VCaP (cell line): Measurements from ENCODE around the gene GLP2R.

ENCODE experiments used
- H3K27ac ChIP-seq: fragments of 450-650 bp; 2 replicates; pipeline ENCODE4 v1.5.1; 2017
- TF ChIP-seq, protein P1 (sequence below): fragments of 450-650 bp; conservative IDR thresholded peaks from 2 replicates; pipeline ENCODE4 v1.5.1; 2017; ENCODE audit warnings: mild to moderate bottlenecking, moderate library complexity

Gene GLP2R

GRCh38 chr17:9842057-9842758 lies 16.5 kb downstream of the GLP2R start:
- TF ChIP-seq, protein P1, sequence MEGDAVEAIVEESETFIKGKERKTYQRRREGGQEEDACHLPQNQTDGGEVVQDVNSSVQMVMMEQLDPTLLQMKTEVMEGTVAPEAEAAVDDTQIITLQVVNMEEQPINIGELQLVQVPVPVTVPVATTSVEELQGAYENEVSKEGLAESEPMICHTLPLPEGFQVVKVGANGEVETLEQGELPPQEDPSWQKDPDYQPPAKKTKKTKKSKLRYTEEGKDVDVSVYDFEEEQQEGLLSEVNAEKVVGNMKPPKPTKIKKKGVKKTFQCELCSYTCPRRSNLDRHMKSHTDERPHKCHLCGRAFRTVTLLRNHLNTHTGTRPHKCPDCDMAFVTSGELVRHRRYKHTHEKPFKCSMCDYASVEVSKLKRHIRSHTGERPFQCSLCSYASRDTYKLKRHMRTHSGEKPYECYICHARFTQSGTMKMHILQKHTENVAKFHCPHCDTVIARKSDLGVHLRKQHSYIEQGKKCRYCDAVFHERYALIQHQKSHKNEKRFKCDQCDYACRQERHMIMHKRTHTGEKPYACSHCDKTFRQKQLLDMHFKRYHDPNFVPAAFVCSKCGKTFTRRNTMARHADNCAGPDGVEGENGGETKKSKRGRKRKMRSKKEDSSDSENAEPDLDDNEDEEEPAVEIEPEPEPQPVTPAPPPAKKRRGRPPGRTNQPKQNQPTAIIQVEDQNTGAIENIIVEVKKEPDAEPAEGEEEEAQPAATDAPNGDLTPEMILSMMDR: no peak
- H3K27ac ChIP-seq: peak overlapping the region; percentile 89

DNA sequence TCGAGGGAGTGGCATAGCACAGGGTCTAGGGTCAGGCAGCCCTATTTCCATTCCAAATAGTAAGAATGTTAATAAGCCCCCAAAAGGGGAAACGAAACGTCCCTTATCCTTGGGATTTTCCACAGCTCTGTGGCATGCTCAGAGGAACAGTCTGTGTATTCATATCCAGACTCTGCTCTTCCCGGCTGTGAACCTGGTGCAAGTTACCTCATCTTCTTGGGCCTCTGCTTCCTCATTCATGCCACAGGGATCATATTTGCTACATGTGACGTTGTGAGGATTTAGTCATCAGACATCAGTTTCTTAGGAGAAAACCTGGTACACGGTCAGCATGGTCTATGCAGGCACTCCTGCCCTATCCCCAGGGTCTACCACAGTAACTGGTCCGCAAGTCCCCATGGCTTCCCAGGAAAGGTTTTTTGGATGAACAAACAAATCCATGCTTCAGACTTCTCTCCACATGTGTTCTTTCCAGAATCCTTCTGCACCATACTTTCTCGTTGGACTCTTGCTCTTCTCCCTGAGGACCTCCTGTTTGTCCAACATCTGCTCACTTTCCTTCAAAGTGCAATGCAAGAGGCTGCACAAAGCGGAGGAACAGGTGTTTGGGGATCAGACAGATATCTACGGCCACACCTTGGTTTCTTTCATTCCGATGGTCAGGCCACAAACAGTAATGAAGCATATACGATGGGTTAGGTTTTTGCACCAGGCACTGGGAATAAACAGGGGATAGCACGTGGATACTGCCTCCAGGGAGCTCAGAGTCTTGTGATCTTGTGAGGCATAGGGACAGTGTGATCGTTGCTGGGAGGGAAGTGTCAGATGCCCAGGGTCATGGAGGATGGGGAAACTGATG lies 17.7 kb downstream of the GLP2R start:
- TF ChIP-seq, protein P1: no peak
- peak overlapping the region; percentile 89 for H3K27ac ChIP-seq

DNA sequence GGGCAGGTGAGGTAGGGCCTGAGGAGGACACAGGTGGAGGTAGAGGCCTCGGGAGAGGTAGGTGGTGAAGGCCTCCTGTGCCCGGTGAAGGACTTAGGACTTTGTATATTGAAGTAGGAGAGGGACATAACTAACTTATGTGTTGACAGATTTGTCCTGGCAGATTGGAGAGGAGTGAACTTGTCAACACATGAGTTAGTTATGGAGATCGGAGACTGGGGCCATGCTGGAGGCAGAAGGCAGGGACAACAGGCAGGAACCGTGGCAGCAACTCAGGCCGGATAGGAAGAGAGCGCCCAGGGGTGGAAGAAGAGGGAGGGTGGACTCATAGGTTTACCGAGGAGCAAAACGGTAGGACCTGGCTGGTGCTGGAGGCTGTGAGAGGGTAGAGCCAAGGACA lies 18.4 kb downstream of the GLP2R start:
- H3K27ac ChIP-seq: no peak overlapping the region
- TF ChIP-seq, protein P1: no peak

- no peak overlapping the region for H3K27ac ChIP-seq
- TF ChIP-seq, protein P1: no peak
Measured at GRCh38 chr17:9845306-9845705, 19.6 kb downstream of the GLP2R start.

- H3K27ac ChIP-seq: no peak overlapping the region
- TF ChIP-seq, protein P1: no peak
Measured at GRCh38 chr17:9850151-9850550, 24.4 kb downstream of the GLP2R start.

GRCh38 chr17:9854255-9854654 lies 28.5 kb downstream of the GLP2R start:
- no peak overlapping the region for H3K27ac ChIP-seq
- TF ChIP-seq, protein P1: no peak

DNA sequence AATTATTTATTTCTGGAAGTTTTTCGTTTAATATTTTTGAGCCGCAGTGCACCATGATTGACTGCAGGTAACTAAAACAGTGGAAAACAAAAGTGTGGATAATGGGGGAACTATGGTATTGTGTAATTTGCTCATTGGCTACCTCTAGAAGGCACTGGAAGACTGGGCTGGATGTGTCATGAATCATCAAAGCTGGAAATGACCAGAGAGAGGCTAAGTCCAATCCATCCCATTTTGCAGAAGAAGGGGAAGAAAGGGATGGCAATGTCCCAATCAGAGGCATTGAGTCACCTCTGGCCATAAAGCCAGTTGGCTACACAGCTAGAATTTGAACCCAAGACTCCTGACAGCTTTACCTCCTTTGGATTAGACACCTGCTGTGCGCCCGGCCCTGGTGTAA lies 29.3 kb downstream of the GLP2R start:
- TF ChIP-seq, protein P1: no peak
- no peak overlapping the region for H3K27ac ChIP-seq
